Peyer's patch (tissue), 4 donors: Measurements from ENCODE around the gene CEACAM4. TPM values are rescaled to one million over a fixed set of nuclear protein-coding genes. Genes with fewer than 3 reads are reported as not detected.
A peak's percentile ranks its signal among the peaks of the same experiment; 100 is the strongest.

Source experiments
- DNase-seq, 3 donors: peaks; one replicate each; pipeline ENCODE4 v3.0.0-alpha.2; 2017 to 2019
- H3K27ac ChIP-seq, 4 donors: fragments of 200-600 bp; sonication (generic); one replicate each; pipeline ENCODE4 v1.5.1; 2016 to 2019
- H3K27me3 ChIP-seq, 2 donors: fragments of 200-600 bp; sonication (generic); one replicate each; pipeline ENCODE4 v1.5.1; 2019
- H3K36me3 ChIP-seq, 3 donors: fragments of 200-600 bp; sonication (generic); one replicate each; pipeline ENCODE4 v1.5.1; 2016 to 2019
- H3K4me1 ChIP-seq, 4 donors: fragments of 200-600 bp; sonication (generic); one replicate each; pipeline ENCODE4 v1.5.1; 2016 to 2019
- H3K4me3 ChIP-seq, 4 donors: fragments of 200-600 bp; sonication (generic); 1 replicate in 3 of 4; 2 replicates in 1 of 4; pipeline ENCODE4 v1.5.1; 2016 to 2019; ENCODE audit warnings: mild to moderate bottlenecking in 1 of 4
- H3K9me3 ChIP-seq, 4 donors: fragments of 200-600 bp; sonication (generic); one replicate each; pipeline ENCODE4 v1.5.1; 2016 to 2019; ENCODE audit warnings: mild to moderate bottlenecking in 1 of 4
- CTCF ChIP-seq, 6 experiments: fragments of 450-650 bp in 4 of 6; fragments of 200-600 bp in 2 of 6; sonication (generic) in 1 of 6; IDR thresholded peaks; one replicate each; pipeline ENCODE4 v1.5.1; 2017 to 2019; ENCODE audit warnings: antibody characterized with exemption in 6 of 6, mild to moderate bottlenecking in 3 of 6, moderate library complexity in 1 of 6
- POLR2A ChIP-seq, 2 donors: fragments of 450-650 bp; IDR thresholded peaks; one replicate each; pipeline ENCODE4 v1.5.1; 2017; ENCODE audit warnings: antibody characterized with exemption in 2 of 2, mild to moderate bottlenecking in 2 of 2, moderate library complexity in 2 of 2
- total RNA-seq, 4 donors: library from RNA; depleted of rRNA; stranded (reverse); fragments of >200 nt; gene quantifications; one replicate each; pipeline ENCODE4 v1.1.0, GENCODE V29; 2016

Gene CEACAM4
- total RNA-seq, 4 donors from 2014 or later = not detected

- no peak for DNase-seq
- no peak for TF ChIP-seq CTCF (IDR thresholded peaks at IDR 0.05)
- TF ChIP-seq POLR2A (IDR thresholded peaks at IDR 0.05) = no peak
- Histone ChIP-seq H3K27ac (no peak overlapping the region), H3K9me3 (no peaks in the 10 kb centered on the region), H3K27me3 (no peaks in the 10 kb centered on the region), H3K36me3 (no peaks in the 10 kb centered on the region), H3K4me3 (no peak overlapping the region), H3K4me1 (peaks cover 0 to 5% (median 0%) of the 10 kb centered on the region in 4 donors)
Measured at GRCh38 chr19:41652250-41652649, 25.4 kb upstream of the CEACAM4 start.

DNA sequence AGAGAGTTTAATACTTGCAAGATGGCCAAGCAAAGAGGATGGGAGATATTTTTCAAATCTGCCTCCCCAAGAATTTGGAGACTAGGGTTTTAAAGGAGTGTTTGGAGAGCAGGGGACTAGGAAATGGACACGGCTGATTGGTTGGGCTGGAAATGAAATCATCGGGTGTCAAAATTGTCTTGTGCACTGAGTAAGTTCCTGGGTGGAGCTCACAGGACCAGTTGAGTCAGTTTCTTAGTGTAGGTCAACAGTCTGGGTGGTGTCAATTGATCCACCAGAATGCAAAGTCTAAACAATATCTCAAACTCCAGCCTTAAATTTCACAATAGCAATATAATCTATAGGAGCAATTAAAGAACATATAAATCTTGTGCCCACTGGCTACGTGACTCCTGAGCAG, 23.0 kb upstream of the CEACAM4 start:
- no peaks in the 10 kb centered on the region for H3K27me3 ChIP-seq
- DNase-seq = no peak
- TF ChIP-seq POLR2A (IDR thresholded peaks at IDR 0.05) (no peak), CTCF (IDR thresholded peaks at IDR 0.05) (no peak)
- H3K36me3 ChIP-seq = no peaks in the 10 kb centered on the region
- H3K4me1 ChIP-seq = peaks cover 0 to 5% (median 0%) of the 10 kb centered on the region in 4 donors
- H3K9me3 ChIP-seq = no peaks in the 10 kb centered on the region
- no peak overlapping the region for H3K4me3 ChIP-seq
- no peak overlapping the region for H3K27ac ChIP-seq

GRCh38 chr19:41646589-41647204, 19.8 kb upstream of the CEACAM4 start:
- Histone ChIP-seq H3K4me3 (no peak overlapping the region), H3K27ac (no peak overlapping the region), H3K9me3 (no peaks in the 10 kb centered on the region), H3K27me3 (no peaks in the 10 kb centered on the region), H3K4me1 (peaks cover 0 to 5% (median 0%) of the 10 kb centered on the region in 4 donors), H3K36me3 (no peaks in the 10 kb centered on the region)
- TF ChIP-seq CTCF (IDR thresholded peaks at IDR 0.05) (peak in 3 of 6 experiments; percentile 1 to 37 (median 19)), POLR2A (IDR thresholded peaks at IDR 0.05) (no peak)
- no peak for DNase-seq

DNA sequence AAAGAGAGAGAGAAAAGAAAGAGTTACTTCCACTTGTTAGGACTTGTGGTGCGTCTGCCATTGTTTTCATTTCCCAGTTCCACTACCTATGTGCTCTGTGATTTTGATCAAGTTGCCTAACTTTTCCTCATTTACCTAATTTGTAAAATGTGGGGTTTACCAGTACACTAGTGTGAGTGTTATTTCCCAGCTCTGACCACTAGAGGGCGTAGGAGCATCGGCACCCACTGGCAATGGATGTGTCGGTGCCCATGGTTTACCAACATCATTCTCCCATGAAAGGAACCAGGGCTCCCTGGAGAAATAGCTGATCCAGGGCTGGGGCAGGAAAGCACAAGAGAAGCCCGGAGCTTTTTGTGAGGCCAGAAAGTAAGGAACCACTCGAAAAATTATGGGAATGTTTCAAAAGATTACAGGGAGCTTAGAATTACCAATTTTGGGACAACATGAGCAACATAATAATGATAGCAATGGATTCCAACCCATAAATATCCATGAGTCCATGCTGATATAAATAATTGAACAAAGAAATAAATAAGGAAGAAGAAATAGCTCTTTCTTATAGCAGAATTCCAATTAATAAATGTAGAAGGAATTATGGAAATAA, 15.1 kb upstream of the CEACAM4 start:
- peak in 2 of 3 donors; percentile 65 to 88 for DNase-seq
- Histone ChIP-seq H3K4me3 (no peak overlapping the region), H3K36me3 (no peaks in the 10 kb centered on the region), H3K4me1 (no peaks in the 10 kb centered on the region), H3K9me3 (no peaks in the 10 kb centered on the region), H3K27ac (no peak overlapping the region), H3K27me3 (no peaks in the 10 kb centered on the region)
- TF ChIP-seq POLR2A (IDR thresholded peaks at IDR 0.05) = no peak
- peak; percentile 49 to 88 (median 84) for TF ChIP-seq CTCF (IDR thresholded peaks at IDR 0.05)

DNA sequence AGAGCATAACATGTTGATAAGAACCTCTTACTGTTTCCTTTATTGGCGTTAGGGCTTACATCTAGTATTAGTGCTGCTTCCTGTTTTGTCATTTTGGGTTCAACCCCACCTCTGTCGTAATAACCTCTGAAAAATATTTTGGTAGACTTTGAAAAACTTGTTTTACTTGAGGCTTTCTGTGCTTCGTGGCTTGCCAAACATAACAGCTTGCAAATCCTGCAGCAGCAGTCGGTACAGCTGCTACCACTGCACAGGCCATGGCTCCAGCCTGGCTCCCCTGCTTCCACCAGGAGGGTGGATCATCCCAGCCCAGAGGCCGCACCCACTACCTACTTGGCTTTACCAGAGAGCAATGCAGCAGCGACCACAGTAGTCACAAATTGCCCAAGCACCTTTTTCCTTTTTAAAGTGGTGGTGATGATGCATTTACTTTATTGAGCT, 11.8 kb upstream of the CEACAM4 start:
- Histone ChIP-seq H3K4me1 (no peaks in the 10 kb centered on the region), H3K4me3 (no peak overlapping the region), H3K27me3 (no peaks in the 10 kb centered on the region), H3K36me3 (no peaks in the 10 kb centered on the region), H3K27ac (no peak overlapping the region), H3K9me3 (no peaks in the 10 kb centered on the region)
- no peak for DNase-seq
- TF ChIP-seq CTCF (IDR thresholded peaks at IDR 0.05) = no peak
- TF ChIP-seq POLR2A (IDR thresholded peaks at IDR 0.05) = no peak
